Measurements from ENCODE around the gene ERN1. TPM values are rescaled to one million over a fixed set of nuclear protein-coding genes. Genes with fewer than 3 reads are reported as not detected.
A peak's percentile ranks its signal among the peaks of the same experiment; 100 is the strongest.

ERN1 gene
- total and polyA plus RNA-seq, 8 donors: 10.6 to 45.0 (median 11.5) TPM

GRCh38 chr17:63999680-64000531 is 130.0 kb downstream of the ERN1 start:
- Histone ChIP-seq H3K27me3 (peaks cover 3 to 38% of the 10 kb centered on the region in 2 donors), H3K36me3 (peaks cover 0 to 26% of the 10 kb centered on the region in 2 donors), H3K4me1 (peaks cover 22 to 48% of the 10 kb centered on the region in 2 donors), H3K27ac (no peak overlapping the region), H3K9me3 (no peaks in the 10 kb centered on the region), H3K4me3 (no peak overlapping the region)
- intact Hi-C loops (cut with DNase I): no loop called here
- TF ChIP-seq, protein P1, sequence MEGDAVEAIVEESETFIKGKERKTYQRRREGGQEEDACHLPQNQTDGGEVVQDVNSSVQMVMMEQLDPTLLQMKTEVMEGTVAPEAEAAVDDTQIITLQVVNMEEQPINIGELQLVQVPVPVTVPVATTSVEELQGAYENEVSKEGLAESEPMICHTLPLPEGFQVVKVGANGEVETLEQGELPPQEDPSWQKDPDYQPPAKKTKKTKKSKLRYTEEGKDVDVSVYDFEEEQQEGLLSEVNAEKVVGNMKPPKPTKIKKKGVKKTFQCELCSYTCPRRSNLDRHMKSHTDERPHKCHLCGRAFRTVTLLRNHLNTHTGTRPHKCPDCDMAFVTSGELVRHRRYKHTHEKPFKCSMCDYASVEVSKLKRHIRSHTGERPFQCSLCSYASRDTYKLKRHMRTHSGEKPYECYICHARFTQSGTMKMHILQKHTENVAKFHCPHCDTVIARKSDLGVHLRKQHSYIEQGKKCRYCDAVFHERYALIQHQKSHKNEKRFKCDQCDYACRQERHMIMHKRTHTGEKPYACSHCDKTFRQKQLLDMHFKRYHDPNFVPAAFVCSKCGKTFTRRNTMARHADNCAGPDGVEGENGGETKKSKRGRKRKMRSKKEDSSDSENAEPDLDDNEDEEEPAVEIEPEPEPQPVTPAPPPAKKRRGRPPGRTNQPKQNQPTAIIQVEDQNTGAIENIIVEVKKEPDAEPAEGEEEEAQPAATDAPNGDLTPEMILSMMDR (IDR thresholded peaks at IDR 0.05): no peak
- ATAC-seq (no peak), DNase-seq (no peak)

DNA sequence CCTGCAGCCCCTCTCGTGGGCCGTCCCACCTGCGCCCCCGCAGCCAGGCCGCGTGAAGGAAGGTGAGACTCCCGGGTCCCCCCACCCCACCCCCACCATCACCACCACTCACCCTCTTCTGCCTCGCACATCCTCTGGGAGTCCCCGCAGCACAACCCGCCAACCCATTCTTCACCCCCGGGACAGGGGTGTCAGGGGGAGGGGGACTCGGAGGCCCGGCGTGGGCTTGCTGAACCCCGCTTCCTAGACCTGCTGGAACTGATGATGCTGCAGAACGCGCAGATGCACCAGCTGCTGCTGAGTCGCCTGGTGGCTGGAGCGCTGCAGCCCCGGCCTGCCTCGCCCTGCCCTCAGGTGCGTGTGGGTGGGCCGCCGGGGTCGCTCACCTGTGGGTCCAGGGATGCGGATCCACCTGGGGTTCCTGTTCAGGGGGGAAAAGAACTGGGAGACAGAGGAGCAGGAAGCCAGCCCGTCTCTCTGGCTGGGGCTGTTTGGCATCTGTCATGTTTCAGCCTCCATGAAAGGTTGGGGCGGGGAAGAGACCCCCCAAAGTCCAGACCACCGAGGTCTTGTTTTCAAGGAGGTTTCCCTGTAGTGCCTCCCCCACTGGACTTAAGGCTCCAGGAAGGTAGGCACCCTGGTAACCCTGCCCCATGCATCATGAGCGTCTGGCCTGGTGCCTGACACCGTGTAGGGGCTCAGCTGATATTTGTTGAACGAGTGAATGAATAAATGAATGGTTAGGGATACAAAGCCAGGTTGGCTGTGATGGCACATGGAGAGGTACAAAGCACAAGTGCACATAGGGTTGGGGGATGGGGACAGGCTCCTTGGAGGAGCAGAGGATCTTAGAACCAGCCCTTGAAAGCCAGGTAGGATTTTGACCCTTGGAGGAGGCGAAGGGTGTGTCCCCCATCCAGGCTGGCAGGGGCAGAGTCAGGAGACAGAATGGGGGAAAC is 130.9 kb downstream of the ERN1 start:
- peaks cover 22 to 44% of the 10 kb centered on the region in 2 donors for H3K4me1 ChIP-seq
- intact Hi-C loops (cut with DNase I): no loop called here

GRCh38 chr17:63998050-63998720 is 131.8 kb downstream of the ERN1 start, which contains the start of gene PRR29:
PRR29 (plus strand) TSS chr17:63998351; CDS start chr17:63998365, 14 bp downstream.
- no peaks in the 10 kb centered on the region for H3K9me3 ChIP-seq
- peak within 1 kb of the TSS; percentile 54 to 57 for H3K4me3 ChIP-seq
- H3K36me3 ChIP-seq: peaks cover 0 to 11% of the 10 kb centered on the region in 2 donors
- TF ChIP-seq, protein P1 (IDR thresholded peaks at IDR 0.05): no peak
- ATAC-seq (peak; percentile 67), DNase-seq (peak; percentile 69 to 91 (median 82))
- intact Hi-C loops (cut with DNase I): no loop called here
- no peak within 1 kb of the TSS for H3K27ac ChIP-seq
- H3K4me1 ChIP-seq: peaks cover 22 to 44% of the 10 kb centered on the region in 2 donors
- peaks cover 3 to 38% of the 10 kb centered on the region in 2 donors for H3K27me3 ChIP-seq

More for the DNA sequence above, 130.9 kb downstream of the ERN1 start:
- peaks cover 3 to 38% of the 10 kb centered on the region in 2 donors for H3K27me3 ChIP-seq
- no peaks in the 10 kb centered on the region for H3K9me3 ChIP-seq
- no peak overlapping the region for H3K27ac ChIP-seq
- no peak for DNase-seq
- H3K36me3 ChIP-seq: peaks cover 0 to 19% of the 10 kb centered on the region in 2 donors
- peak overlapping the region; percentile 54 to 57 for H3K4me3 ChIP-seq
- ATAC-seq: no peak
- TF ChIP-seq, protein P1 (IDR thresholded peaks at IDR 0.05): no peak

DNA sequence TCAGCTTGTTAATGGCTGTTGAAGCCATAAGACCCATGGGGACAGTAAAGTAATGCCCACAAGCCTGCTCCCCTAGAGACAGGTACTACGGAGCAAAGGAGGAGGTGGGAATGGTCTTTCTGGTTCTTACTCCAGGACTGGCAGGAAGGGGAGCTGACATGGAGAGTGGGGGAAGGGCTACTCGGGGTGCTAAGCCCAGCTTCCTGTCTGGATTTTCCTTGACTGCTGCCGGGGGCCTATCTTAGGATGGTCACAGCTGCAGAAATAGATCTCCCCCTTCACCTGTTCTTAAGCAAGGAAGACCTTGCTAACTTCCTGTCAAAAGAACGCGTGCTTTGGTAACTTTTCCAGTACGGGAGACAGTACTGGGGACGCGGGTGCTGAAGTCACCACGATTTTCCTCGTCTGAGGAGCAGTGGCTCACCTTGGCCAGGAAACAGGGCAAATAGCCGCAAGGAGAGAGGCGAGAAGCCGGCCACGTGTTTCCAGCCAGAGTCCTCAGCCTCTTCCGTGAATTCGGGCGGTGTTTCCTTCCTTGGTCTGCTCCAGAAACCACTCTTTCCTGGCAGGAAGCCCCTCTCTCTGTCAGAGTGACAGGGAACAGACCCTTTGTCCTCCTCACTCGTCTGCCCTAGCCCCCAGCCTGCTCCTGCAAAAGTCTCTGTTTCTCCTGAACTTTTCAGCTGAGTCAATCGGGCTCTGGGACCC is 132.4 kb downstream of the ERN1 start:
- intact Hi-C loops (cut with DNase I): no loop called here
- H3K4me3 ChIP-seq: peak overlapping the region; percentile 54 to 57
- TF ChIP-seq, protein P1 (IDR thresholded peaks at IDR 0.05): no peak

More for the DNA sequence above, 132.4 kb downstream of the ERN1 start:
- Histone ChIP-seq H3K27me3 (peaks cover 3 to 38% of the 10 kb centered on the region in 2 donors), H3K36me3 (peaks cover 0 to 4% of the 10 kb centered on the region in 2 donors), H3K27ac (no peak overlapping the region), H3K4me1 (peaks cover 22 to 44% of the 10 kb centered on the region in 2 donors), H3K9me3 (no peaks in the 10 kb centered on the region)
- peak; percentile 3 for ATAC-seq
- no peak for DNase-seq
